Bronchus fibroblast of lung (primary cell): ENCODE measurements around the gene MAN1B1. TPM values are rescaled to one million over a fixed set of nuclear protein-coding genes. Genes with fewer than 3 reads are reported as not detected.

Experiments used
- total RNA-seq: library from RNA; depleted of rRNA; stranded (reverse); fragments of >200 nt; gene quantifications from 2 replicates; pipeline ENCODE4 v1.2.3, GENCODE V29; 2015

The MAN1B1 gene
- 56.0 and 72.4 TPM in 2 replicates for total RNA-seq

DNA sequence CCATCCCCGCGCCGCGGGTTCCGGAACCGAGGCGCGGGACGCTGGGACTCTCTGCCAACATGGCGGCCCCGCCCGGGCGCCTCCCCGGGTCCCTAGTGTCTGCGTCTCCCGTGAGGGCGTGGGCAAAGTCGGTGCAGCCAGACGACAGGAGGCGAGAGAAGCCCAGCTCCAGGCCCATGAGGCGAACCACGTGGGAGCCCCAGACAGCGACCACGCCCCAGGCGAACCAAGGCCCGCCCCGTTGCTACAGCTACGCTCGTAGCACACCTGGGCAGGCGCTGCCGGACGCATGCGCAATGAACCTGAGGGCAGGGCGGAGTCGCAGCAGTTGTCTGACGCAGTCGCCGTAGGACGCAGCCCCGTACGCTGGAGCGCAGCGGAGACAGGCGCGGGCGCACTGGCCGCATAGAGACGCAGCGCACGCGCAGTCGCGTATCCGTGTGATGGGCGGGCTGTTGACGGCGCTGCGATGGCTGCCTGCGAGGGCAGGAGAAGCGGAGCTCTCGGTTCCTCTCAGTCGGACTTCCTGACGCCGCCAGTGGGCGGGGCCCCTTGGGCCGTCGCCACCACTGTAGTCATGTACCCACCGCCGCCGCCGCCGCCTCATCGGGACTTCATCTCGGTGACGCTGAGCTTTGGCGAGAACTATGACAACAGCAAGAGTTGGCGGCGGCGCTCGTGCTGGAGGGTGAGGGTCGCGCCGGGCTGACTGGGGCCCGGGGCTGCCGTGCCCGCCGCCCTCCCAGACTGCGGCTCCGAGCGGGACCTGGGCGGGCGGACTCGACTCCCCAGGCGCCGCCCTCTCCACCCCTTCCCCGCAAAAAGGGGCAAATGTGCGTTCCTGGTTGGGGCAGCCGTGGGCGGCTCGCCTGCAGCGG lies at the start of gene MAN1B1:
Gene MAN1B1, plus strand, starts transcription at position 455 of the 878 bp plus-strand sequence. Its CDS starts 15 bp downstream, at position 470.

GRCh38 chr9:137046088-137046787 lies 40.5 kb upstream of the MAN1B1 start, which contains the start of gene NPDC1:
Gene NPDC1 (minus strand): TSS chr9:137046177. CDS start chr9:137045989, 188 bp downstream.

GRCh38 chr9:137053944-137054931 lies 32.5 kb upstream of the MAN1B1 start, which contains the start of gene ENTPD2:
Gene ENTPD2 (minus strand): TSS chr9:137054061. CDS start chr9:137053997, 64 bp downstream.

GRCh38 chr9:137070201-137070905 lies 16.4 kb upstream of the MAN1B1 start, which contains the start of gene SAPCD2:
Gene SAPCD2 (minus strand): TSS chr9:137070557. CDS start chr9:137070460, 97 bp downstream.

DNA sequence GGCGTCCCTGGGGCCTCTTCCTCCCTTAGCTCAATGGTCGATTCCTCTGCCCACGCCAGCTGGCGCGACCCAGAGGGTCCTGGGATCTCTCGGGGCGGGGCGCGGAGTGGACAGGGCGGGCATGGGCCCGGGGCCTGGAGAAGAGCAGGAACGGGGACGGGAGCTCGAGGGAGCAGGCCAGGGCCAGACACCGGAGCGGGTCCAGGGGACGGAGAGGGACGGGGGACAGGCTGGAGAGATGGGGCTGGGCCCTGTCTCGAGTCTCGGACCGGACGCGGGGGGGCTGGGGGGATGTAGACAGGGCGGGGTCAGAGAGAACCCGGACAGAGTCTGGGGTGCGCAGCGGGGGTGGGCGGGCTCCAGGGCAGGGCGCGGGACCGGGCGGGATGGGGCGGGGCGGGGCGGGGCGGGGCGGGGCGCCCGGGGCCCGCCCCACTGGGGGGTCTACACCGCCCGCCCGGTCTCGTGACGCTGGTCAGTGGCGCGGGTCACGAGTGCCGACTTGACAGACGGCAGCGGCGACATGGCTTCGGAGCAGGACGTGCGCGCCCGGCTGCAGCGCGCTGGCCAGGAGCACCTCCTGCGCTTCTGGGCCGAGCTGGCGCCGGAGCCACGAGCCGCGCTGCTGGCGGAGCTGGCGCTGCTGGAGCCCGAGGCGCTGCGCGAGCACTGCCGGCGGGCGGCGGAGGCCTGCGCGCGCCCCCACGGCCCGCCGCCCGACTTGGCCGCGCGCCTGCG lies 9.6 kb upstream of the MAN1B1 start, which contains the start of gene UAP1L1:
Gene UAP1L1, plus strand, starts transcription at position 508 of the 738 bp plus-strand sequence. Its CDS starts 16 bp downstream, at position 524.

GRCh38 chr9:137114613-137115393 lies 28.0 kb downstream of the MAN1B1 start, which contains the start of gene DPP7:
Gene DPP7 (minus strand): TSS chr9:137114733. CDS start chr9:137114713, 20 bp downstream.

DNA sequence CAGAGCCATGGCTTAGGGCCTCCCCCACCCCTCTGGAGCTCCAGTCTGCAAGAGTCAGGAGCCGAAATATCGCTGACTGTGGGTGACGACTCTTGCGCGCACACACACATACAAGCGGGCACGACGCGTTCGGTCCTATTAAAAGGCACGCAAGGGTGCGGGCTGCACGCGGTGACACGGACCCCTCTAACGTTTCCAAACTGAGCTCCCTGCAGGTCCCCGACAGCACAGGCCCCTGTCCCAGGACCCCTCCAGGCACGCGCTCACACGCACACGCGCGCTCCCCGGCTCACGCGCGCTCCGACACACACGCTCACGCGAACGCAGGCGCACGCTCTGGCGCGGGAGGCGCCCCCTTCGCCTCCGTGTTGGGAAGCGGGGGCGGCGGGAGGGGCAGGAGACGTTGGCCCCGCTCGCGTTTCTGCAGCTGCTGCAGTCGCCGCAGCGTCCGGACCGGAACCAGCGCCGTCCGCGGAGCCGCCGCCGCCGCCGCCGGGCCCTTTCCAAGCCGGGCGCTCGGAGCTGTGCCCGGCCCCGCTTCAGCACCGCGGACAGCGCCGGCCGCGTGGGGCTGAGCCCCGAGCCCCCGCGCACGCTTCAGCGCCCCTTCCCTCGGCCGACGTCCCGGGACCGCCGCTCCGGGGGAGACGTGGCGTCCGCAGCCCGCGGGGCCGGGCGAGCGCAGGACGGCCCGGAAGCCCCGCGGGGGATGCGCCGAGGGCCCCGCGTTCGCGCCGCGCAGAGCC lies 52.1 kb downstream of the MAN1B1 start, which contains the start of gene GRIN1:
Gene GRIN1, plus strand, starts transcription at position 433 of the 746 bp plus-strand sequence. CDS start 333 bp downstream, outside the sequence.

Other genes starting within 250 kb of the MAN1B1 start
- 0.45 and 1.3 TPM in 2 replicates for gene AJM1, start 244.5 kb upstream of the MAN1B1 start, total RNA-seq
- gene PHPT1, start 237.6 kb upstream of the MAN1B1 start, total RNA-seq, result 119 and 125 TPM in 2 replicates
- 2.5 and 3.0 TPM in 2 replicates for gene MAMDC4, start 234.6 kb upstream of the MAN1B1 start, total RNA-seq
- gene EDF1, start 220.7 kb upstream of the MAN1B1 start, total RNA-seq, result 491 and 504 TPM in 2 replicates
- gene TRAF2, start 200.5 kb upstream of the MAN1B1 start, total RNA-seq, result 9.1 and 9.4 TPM in 2 replicates
- gene FBXW5, start 142.2 kb upstream of the MAN1B1 start, total RNA-seq, result 113 and 115 TPM in 2 replicates
- gene C8G, start 141.7 kb upstream of the MAN1B1 start, total RNA-seq, result not detected in 2 replicates
- not detected in 2 replicates for gene LCN12, start 134.7 kb upstream of the MAN1B1 start, total RNA-seq
- 2.4 TPM in 1 of 2 replicates, not detected in the other for gene PTGDS, start 109.5 kb upstream of the MAN1B1 start, total RNA-seq
- gene LCNL1, start 104.0 kb upstream of the MAN1B1 start, total RNA-seq, result under 0.01 TPM in 1 of 2 replicates, not detected in the other
- 30.6 and 32.9 TPM in 2 replicates for gene PAXX, start 94.6 kb upstream of the MAN1B1 start, total RNA-seq
- 1.3 and 4.0 TPM in 2 replicates for gene CLIC3, start 90.4 kb upstream of the MAN1B1 start, total RNA-seq
- gene ABCA2, start 58.7 kb upstream of the MAN1B1 start, total RNA-seq, result 8.5 and 9.4 TPM in 2 replicates
- not detected in 2 replicates for gene FUT7, start 54.9 kb upstream of the MAN1B1 start, total RNA-seq
- 18.7 and 19.6 TPM in 2 replicates for gene NPDC1, start 40.8 kb upstream of the MAN1B1 start, total RNA-seq
- gene ENTPD2, start 32.9 kb upstream of the MAN1B1 start, total RNA-seq, result not detected in 2 replicates
- gene SAPCD2, start 16.4 kb upstream of the MAN1B1 start, total RNA-seq, result 21.9 and 24.2 TPM in 2 replicates
- 4.9 and 5.5 TPM in 2 replicates for gene UAP1L1, start 9.5 kb upstream of the MAN1B1 start, total RNA-seq
- gene DPP7, start 27.7 kb downstream of the MAN1B1 start, total RNA-seq, result 66.6 and 69.7 TPM in 2 replicates
- gene GRIN1, start 52.2 kb downstream of the MAN1B1 start, total RNA-seq, result not detected in 2 replicates
- not detected in 2 replicates for gene LRRC26, start 83.1 kb downstream of the MAN1B1 start, total RNA-seq
- not detected in 2 replicates for gene TMEM210, start 85.1 kb downstream of the MAN1B1 start, total RNA-seq
- 10.3 and 15.3 TPM in 2 replicates for gene ANAPC2, start 101.6 kb downstream of the MAN1B1 start, total RNA-seq
- 75.8 and 84.9 TPM in 2 replicates for gene SSNA1, start 101.7 kb downstream of the MAN1B1 start, total RNA-seq
- gene TPRN, start 113.8 kb downstream of the MAN1B1 start, total RNA-seq, result 6.1 and 6.4 TPM in 2 replicates
- gene TMEM203, start 118.7 kb downstream of the MAN1B1 start, total RNA-seq, result 43.1 and 47.9 TPM in 2 replicates
- gene NDOR1, start 118.7 kb downstream of the MAN1B1 start, total RNA-seq, result 14.9 and 16.8 TPM in 2 replicates
- 0.50 and 1.2 TPM in 2 replicates for gene RNF208, start 135.3 kb downstream of the MAN1B1 start, total RNA-seq
- gene CYSRT1, start 138.2 kb downstream of the MAN1B1 start, total RNA-seq, result 0.74 and 1.2 TPM in 2 replicates
- under 0.01 TPM in 1 of 2 replicates, not detected in the other for gene RNF224, start 140.5 kb downstream of the MAN1B1 start, total RNA-seq
- not detected in 2 replicates for gene SLC34A3, start 143.9 kb downstream of the MAN1B1 start, total RNA-seq
- gene TUBB4B, start 154.3 kb downstream of the MAN1B1 start, total RNA-seq, result 795 and 833 TPM in 2 replicates
- not detected in 2 replicates for gene STPG3, start 164.3 kb downstream of the MAN1B1 start, total RNA-seq
- gene NELFB, start 168.3 kb downstream of the MAN1B1 start, total RNA-seq, result 55.9 and 59.2 TPM in 2 replicates
- 33.9 and 36.5 TPM in 2 replicates for gene TOR4A, start 190.7 kb downstream of the MAN1B1 start, total RNA-seq
- gene NRARP, start 215.3 kb downstream of the MAN1B1 start, total RNA-seq, result 0.45 and 1.7 TPM in 2 replicates